Activated T-helper 1 cell treated with anti-CD3 and anti-CD28 coated beads, Interleukin-12 subunit alpha, Interleukin-12 subunit beta, Interleukin-2, Interleukin-4 antibody, amounts not matched to agents 30 ng/mL and 10 ng/mL and 1 ng/mL, durations not matched to agents 14 hours and 24 hours and 36 hours (primary cell): ENCODE data around the gene MPPE1. TPM values are rescaled to one million over a fixed set of nuclear protein-coding genes. Genes with fewer than 3 reads are reported as not detected.
"Not testable (repeated sequence)": the region's sequence is repeated elsewhere in the genome, so short reads cannot be mapped to it uniquely, and the experiment has no call there.

Experiments
- DNase-seq: peaks from one replicate; pipeline ENCODE4 v3.0.0; 2021; ENCODE audit warnings: low spot score
- H3K27ac Mint-ChIP-seq: one replicate; pipeline ENCODE4 v1.8.0; 2021; ENCODE audit warnings: mild to moderate bottlenecking, mixed read lengths
- H3K27me3 Mint-ChIP-seq: one replicate; pipeline ENCODE4 v1.8.0; 2022; ENCODE audit warnings: mild to moderate bottlenecking, moderate library complexity, mixed read lengths; ENCODE audit not compliant: insufficient read depth
- H3K36me3 Mint-ChIP-seq: one replicate; pipeline ENCODE4 v1.8.0; 2021; ENCODE audit warnings: low read depth, mixed read lengths
- H3K4me1 Mint-ChIP-seq: one replicate; pipeline ENCODE4 v1.8.0; 2021; ENCODE audit warnings: low read depth, mixed read lengths
- H3K4me3 Mint-ChIP-seq: one replicate; pipeline ENCODE4 v1.8.0; 2021; ENCODE audit warnings: mild to moderate bottlenecking, moderate library complexity, mixed read lengths
- H3K9me3 Mint-ChIP-seq: one replicate; pipeline ENCODE4 v1.8.0; 2021; ENCODE audit warnings: mixed read lengths
- intact Hi-C: fragments of 100-400 bp; cut with micrococcal nuclease; formaldehyde crosslinking; loops from one replicate; pipeline ENCODE4 v1.15.1; 2024
- total RNA-seq: library from RNA; stranded (reverse); gene quantifications from 2 replicates; pipeline ENCODE4 v1.2.3, GENCODE V29; 2022

MPPE1 gene
- total RNA-seq, 1 donor from 2014 or later, result 45.8 TPM

DNA sequence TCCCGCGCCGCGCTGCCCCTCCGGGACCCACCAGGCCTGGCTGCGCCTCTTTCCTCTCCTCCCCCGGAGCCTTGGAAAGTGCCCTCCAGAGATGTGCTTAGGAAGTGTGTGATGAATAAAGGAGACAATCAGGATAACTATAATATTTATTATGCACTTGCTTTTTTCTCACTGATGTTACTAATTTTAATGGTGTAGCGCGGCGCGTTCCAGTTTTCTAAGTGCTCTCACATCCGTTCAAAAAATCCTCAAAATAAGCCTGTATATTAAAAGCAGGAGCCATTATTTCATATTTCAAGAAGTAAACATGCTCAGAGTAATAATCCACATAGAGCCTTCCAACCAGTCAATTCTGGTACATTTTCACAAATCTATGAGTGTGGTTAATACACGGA, 941 bp upstream of the MPPE1 start:
- H3K36me3 Mint-ChIP-seq, result peaks cover under 1% of the 10 kb centered on the region
- peak overlapping the region; percentile 76 for H3K27ac Mint-ChIP-seq
- peaks cover 28% of the 10 kb centered on the region for H3K4me1 Mint-ChIP-seq
- H3K27me3 Mint-ChIP-seq, result no peaks in the 10 kb centered on the region
- H3K4me3 Mint-ChIP-seq, result peak overlapping the region; percentile 85
- H3K9me3 Mint-ChIP-seq, result no peaks in the 10 kb centered on the region
- intact Hi-C loops, result loop anchor here (2.0 to 5.0 kb wide), 7 partner anchors 38 to 1378 kb away; partner anchors contain the start of genes AFG3L2, CEP192 and TUBB6
- DNase-seq, result no peak

DNA sequence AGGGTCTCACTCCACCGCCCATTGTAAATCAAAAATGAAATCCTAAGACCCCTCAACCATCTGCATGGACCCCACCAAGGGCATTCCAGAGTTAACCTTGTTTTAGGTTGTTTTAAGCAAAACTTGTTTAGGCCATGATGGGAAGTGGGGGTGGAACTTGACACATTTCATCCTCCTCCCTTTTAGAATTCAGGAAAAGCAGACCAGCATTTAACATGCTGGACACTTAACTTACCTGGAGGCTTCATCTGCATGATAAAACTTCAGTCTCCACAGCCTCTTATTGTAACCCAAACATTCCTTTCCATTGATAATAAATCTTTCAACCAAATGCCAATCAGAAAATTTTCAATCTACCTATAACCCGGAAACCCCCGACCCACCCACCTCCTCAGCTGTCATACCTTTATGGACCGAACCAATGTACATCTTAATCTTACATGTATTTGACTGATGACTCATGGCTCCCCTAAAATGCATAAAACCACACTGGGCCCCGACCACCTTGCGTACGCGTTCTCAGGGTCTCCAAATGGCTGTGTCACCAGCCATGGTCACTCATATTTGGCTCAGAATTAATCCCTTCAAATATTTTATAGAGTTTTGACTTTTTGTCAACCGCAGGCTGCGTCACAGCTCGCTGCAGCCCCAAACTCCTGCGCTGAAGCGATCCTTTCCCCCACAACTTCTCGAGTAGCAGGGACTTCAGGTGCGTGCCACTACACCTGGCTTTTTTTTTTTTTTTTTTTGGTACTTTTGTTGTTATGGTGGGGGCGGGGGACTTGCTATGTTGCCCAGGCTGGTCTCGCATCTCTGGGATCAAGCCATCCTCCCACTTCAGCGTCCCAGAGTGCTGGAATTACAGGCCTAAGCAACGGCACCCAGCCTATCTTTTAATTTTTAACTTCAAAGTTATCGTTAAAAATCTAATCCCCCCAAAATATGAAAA, 917 bp downstream of the MPPE1 start:
- Mint-ChIP-seq H3K36me3 (peaks cover 8% of the 10 kb centered on the region), H3K4me1 (peaks cover 32% of the 10 kb centered on the region), H3K4me3 (peak overlapping the region; percentile 94), H3K27ac (peak overlapping the region; percentile 93), H3K9me3 (no peaks in the 10 kb centered on the region), H3K27me3 (no peaks in the 10 kb centered on the region)
- intact Hi-C loops, result loop anchor here (5.0 kb wide), 3 partner anchors 400 to 985 kb away; partner anchors contain the start of genes AFG3L2 and TUBB6
- DNase-seq, result no peak

GRCh38 chr18:11906176-11906575, 1.9 kb downstream of the MPPE1 start:
- peak overlapping the region; percentile 7 for H3K27ac Mint-ChIP-seq
- DNase-seq, result no peak
- H3K9me3 Mint-ChIP-seq, result no peaks in the 10 kb centered on the region
- peak overlapping the region; percentile 30 for H3K4me3 Mint-ChIP-seq
- peaks cover 16% of the 10 kb centered on the region for H3K36me3 Mint-ChIP-seq
- no peaks in the 10 kb centered on the region for H3K27me3 Mint-ChIP-seq
- intact Hi-C loops, result loop anchor here (5.0 kb wide), 3 partner anchors 401 to 986 kb away; partner anchors contain the start of genes AFG3L2 and TUBB6
- peaks cover 32% of the 10 kb centered on the region for H3K4me1 Mint-ChIP-seq

GRCh38 chr18:11905613-11906012, 2.5 kb downstream of the MPPE1 start:
- H3K27me3 Mint-ChIP-seq, result no peaks in the 10 kb centered on the region
- H3K9me3 Mint-ChIP-seq, result no peaks in the 10 kb centered on the region
- peak overlapping the region; percentile 7 for H3K27ac Mint-ChIP-seq
- no peak for DNase-seq
- peaks cover 16% of the 10 kb centered on the region for H3K36me3 Mint-ChIP-seq
- H3K4me3 Mint-ChIP-seq, result peak overlapping the region; percentile 30
- H3K4me1 Mint-ChIP-seq, result peaks cover 32% of the 10 kb centered on the region
- intact Hi-C loops, result loop anchor here (5.0 kb wide), 3 partner anchors 402 to 987 kb away; partner anchors contain the start of genes AFG3L2 and TUBB6

- Mint-ChIP-seq H3K36me3 (peaks cover 24% of the 10 kb centered on the region), H3K9me3 (no peaks in the 10 kb centered on the region), H3K27ac (peak overlapping the region; percentile 15), H3K4me3 (no peak overlapping the region), H3K4me1 (peaks cover 20% of the 10 kb centered on the region), H3K27me3 (no peaks in the 10 kb centered on the region)
- no peak for DNase-seq
- intact Hi-C loops, result no loop called here
Observed at GRCh38 chr18:11902522-11903292, 5.4 kb downstream of the MPPE1 start.

GRCh38 chr18:11901826-11902438, 6.2 kb downstream of the MPPE1 start:
- intact Hi-C loops, result no loop called here
- Mint-ChIP-seq H3K4me1 (peaks cover 12% of the 10 kb centered on the region), H3K27ac (no peak overlapping the region), H3K36me3 (peaks cover 30% of the 10 kb centered on the region), H3K27me3 (no peaks in the 10 kb centered on the region), H3K4me3 (no peak overlapping the region), H3K9me3 (no peaks in the 10 kb centered on the region)
- no peak for DNase-seq

DNA sequence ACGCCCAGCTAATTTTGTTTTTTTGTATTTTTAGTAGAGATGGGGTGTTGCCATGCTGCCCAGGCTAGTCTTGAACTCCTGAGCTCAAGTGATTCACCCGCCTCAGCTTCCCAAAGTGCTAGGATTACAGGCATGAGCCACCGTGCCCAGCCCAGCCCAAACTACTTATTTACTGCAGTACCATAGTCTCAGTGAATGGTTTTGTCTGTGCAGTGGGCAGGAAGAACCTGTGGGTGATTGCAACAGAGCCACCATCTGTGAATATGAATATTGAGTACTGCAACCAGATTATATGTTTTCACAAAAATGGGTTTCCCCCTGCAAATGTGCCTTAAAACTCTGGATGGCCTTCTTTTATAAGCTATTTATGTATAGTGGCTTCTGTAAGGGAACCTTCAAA, 9.1 kb downstream of the MPPE1 start:
- H3K27ac Mint-ChIP-seq, result no peak overlapping the region
- intact Hi-C loops, result no loop called here
- no peak for DNase-seq
- H3K4me3 Mint-ChIP-seq, result no peak overlapping the region
- peaks cover 38% of the 10 kb centered on the region for H3K36me3 Mint-ChIP-seq
- H3K4me1 Mint-ChIP-seq, result peaks cover 4% of the 10 kb centered on the region
- no peaks in the 10 kb centered on the region for H3K9me3 Mint-ChIP-seq
- no peaks in the 10 kb centered on the region for H3K27me3 Mint-ChIP-seq

GRCh38 chr18:11897781-11898180, 10.3 kb downstream of the MPPE1 start:
- no peaks in the 10 kb centered on the region for H3K9me3 Mint-ChIP-seq
- DNase-seq, result no peak
- no peaks in the 10 kb centered on the region for H3K27me3 Mint-ChIP-seq
- intact Hi-C loops, result no loop called here
- H3K4me3 Mint-ChIP-seq, result no peak overlapping the region
- H3K27ac Mint-ChIP-seq, result no peak overlapping the region
- peaks cover 43% of the 10 kb centered on the region for H3K36me3 Mint-ChIP-seq
- no peaks in the 10 kb centered on the region for H3K4me1 Mint-ChIP-seq

- intact Hi-C loops, H3K4me1 Mint-ChIP-seq, H3K27ac Mint-ChIP-seq, DNase-seq, H3K4me3 Mint-ChIP-seq, H3K9me3 Mint-ChIP-seq, H3K27me3 Mint-ChIP-seq: not testable (repeated sequence)
- peaks cover 38% of the 10 kb centered on the region for H3K36me3 Mint-ChIP-seq
Observed at GRCh38 chr18:11892438-11892837, 15.7 kb downstream of the MPPE1 start.

DNA sequence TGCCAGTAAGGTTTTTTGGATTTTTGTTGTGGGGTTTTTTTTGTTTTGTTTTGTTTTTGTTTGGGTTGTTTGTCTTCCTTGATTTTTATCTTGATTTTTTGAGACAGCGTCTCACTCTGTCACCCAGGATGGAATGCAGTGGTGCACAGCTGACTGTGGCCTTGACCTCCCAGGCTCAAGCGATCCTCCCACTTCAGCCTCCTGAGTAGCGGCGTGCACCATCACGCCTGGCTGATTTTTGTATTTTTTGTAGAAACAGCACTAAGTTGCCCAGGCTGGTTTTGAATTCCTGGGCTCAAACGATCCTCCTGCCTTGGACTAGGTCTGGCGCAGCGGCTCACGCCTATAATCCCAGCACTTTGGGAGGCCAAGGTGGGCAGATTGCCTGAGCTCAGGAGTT, 16.4 kb downstream of the MPPE1 start:
- Mint-ChIP-seq H3K36me3 (peaks cover 37% of the 10 kb centered on the region), H3K9me3 (no peaks in the 10 kb centered on the region), H3K4me1 (no peaks in the 10 kb centered on the region), H3K27ac (no peak overlapping the region), H3K27me3 (no peaks in the 10 kb centered on the region), H3K4me3 (no peak overlapping the region)
- intact Hi-C loops, result no loop called here
- DNase-seq, result no peak

GRCh38 chr18:11889284-11889683, 18.8 kb downstream of the MPPE1 start:
- intact Hi-C loops, result no loop called here
- Mint-ChIP-seq H3K9me3 (no peaks in the 10 kb centered on the region), H3K27ac (no peak overlapping the region), H3K27me3 (no peaks in the 10 kb centered on the region), H3K4me3 (no peak overlapping the region), H3K4me1 (no peaks in the 10 kb centered on the region), H3K36me3 (peaks cover 36% of the 10 kb centered on the region)
- no peak for DNase-seq

- Mint-ChIP-seq H3K36me3 (peaks cover 35% of the 10 kb centered on the region), H3K4me3 (no peak overlapping the region), H3K9me3 (no peaks in the 10 kb centered on the region), H3K27me3 (no peaks in the 10 kb centered on the region), H3K4me1 (no peaks in the 10 kb centered on the region), H3K27ac (no peak overlapping the region)
- intact Hi-C loops, result no loop called here
- DNase-seq, result no peak
Observed at GRCh38 chr18:11888726-11889125, 19.4 kb downstream of the MPPE1 start.
